Measurements from ENCODE around the gene TTI1. TPM values are rescaled to one million over a fixed set of nuclear protein-coding genes. Genes with fewer than 3 reads are reported as not detected.
A peak's percentile ranks its signal among the peaks of the same experiment; 100 is the strongest.

Gene TTI1
- total RNA-seq, 1 experiment from 2014 or later, result 38.3 TPM

- Histone ChIP-seq H2AFZ (ENCODE audit: low read length) (no peak overlapping the region), H3K36me3 (ENCODE audit: insufficient read depth, low read length) (no peaks in the 10 kb centered on the region), H3K9ac (ENCODE audit: low read length) (no peak overlapping the region), H4K20me1 (ENCODE audit: insufficient read depth, low read depth, low read length) (no peaks in the 10 kb centered on the region), H3K79me2 (ENCODE audit: low read length) (no peaks in the 10 kb centered on the region), H3K4me1 (ENCODE audit: low read length) (no peaks in the 10 kb centered on the region), H3K27me3 (ENCODE audit: low read length) (no peaks in the 10 kb centered on the region), H3K4me2 (ENCODE audit: low read depth, low read length, poor library complexity, severe bottlenecking) (no peak overlapping the region), H3K27ac (ENCODE audit: low read length) (no peak overlapping the region), H3K4me3 (ENCODE audit: low read length) (no peak overlapping the region), H3K9me2 (replicated peaks; ENCODE audit: insufficient read depth, low read length) (no peaks in the 10 kb centered on the region), H3K9me3 (ENCODE audit: low read length) (no peaks in the 10 kb centered on the region)
- DNase-seq, result no peak
These were observed 52.4 kb downstream of the TTI1 start for GRCh38 chr20:37980876-37981275.

- no peaks in the 10 kb centered on the region for H4K20me1 ChIP-seq (ENCODE audit: insufficient read depth, low read depth, low read length)
- DNase-seq, result no peak
- no peak overlapping the region for H2AFZ ChIP-seq (ENCODE audit: low read length)
- no peaks in the 10 kb centered on the region for H3K9me3 ChIP-seq (ENCODE audit: low read length)
- no peak overlapping the region for H3K4me3 ChIP-seq (ENCODE audit: low read length)
- H3K9me2 ChIP-seq (replicated peaks; ENCODE audit: insufficient read depth, low read length), result no peaks in the 10 kb centered on the region
- no peaks in the 10 kb centered on the region for H3K4me1 ChIP-seq (ENCODE audit: low read length)
- no peak overlapping the region for H3K4me2 ChIP-seq (ENCODE audit: low read depth, low read length, poor library complexity, severe bottlenecking)
- H3K27me3 ChIP-seq (ENCODE audit: low read length), result no peaks in the 10 kb centered on the region
- H3K27ac ChIP-seq (ENCODE audit: low read length), result no peak overlapping the region
- no peaks in the 10 kb centered on the region for H3K36me3 ChIP-seq (ENCODE audit: insufficient read depth, low read length)
- no peaks in the 10 kb centered on the region for H3K79me2 ChIP-seq (ENCODE audit: low read length)
- no peak overlapping the region for H3K9ac ChIP-seq (ENCODE audit: low read length)
These were observed 52.9 kb downstream of the TTI1 start for GRCh38 chr20:37980383-37980782.

- no peak overlapping the region for H3K9ac ChIP-seq (ENCODE audit: low read length)
- H3K27ac ChIP-seq (ENCODE audit: low read length), result no peak overlapping the region
- H3K9me3 ChIP-seq (ENCODE audit: low read length), result no peaks in the 10 kb centered on the region
- no peaks in the 10 kb centered on the region for H3K36me3 ChIP-seq (ENCODE audit: insufficient read depth, low read length)
- no peak overlapping the region for H3K4me3 ChIP-seq (ENCODE audit: low read length)
- no peak for DNase-seq
- H3K9me2 ChIP-seq (replicated peaks; ENCODE audit: insufficient read depth, low read length), result no peaks in the 10 kb centered on the region
- no peaks in the 10 kb centered on the region for H3K27me3 ChIP-seq (ENCODE audit: low read length)
- H3K4me2 ChIP-seq (ENCODE audit: low read depth, low read length, poor library complexity, severe bottlenecking), result no peak overlapping the region
- no peaks in the 10 kb centered on the region for H3K79me2 ChIP-seq (ENCODE audit: low read length)
- H2AFZ ChIP-seq (ENCODE audit: low read length), result no peak overlapping the region
- H3K4me1 ChIP-seq (ENCODE audit: low read length), result no peaks in the 10 kb centered on the region
- H4K20me1 ChIP-seq (ENCODE audit: insufficient read depth, low read depth, low read length), result no peaks in the 10 kb centered on the region
These were observed 54.0 kb downstream of the TTI1 start for GRCh38 chr20:37979021-37979985.

GRCh38 chr20:37977786-37978185 lies 55.5 kb downstream of the TTI1 start:
- H3K4me1 ChIP-seq (ENCODE audit: low read length), result no peaks in the 10 kb centered on the region
- H3K4me3 ChIP-seq (ENCODE audit: low read length), result no peak overlapping the region
- no peak overlapping the region for H3K27ac ChIP-seq (ENCODE audit: low read length)
- H4K20me1 ChIP-seq (ENCODE audit: insufficient read depth, low read depth, low read length), result no peaks in the 10 kb centered on the region
- no peak for DNase-seq
- H3K27me3 ChIP-seq (ENCODE audit: low read length), result no peaks in the 10 kb centered on the region
- no peaks in the 10 kb centered on the region for H3K9me2 ChIP-seq (replicated peaks; ENCODE audit: insufficient read depth, low read length)
- H3K36me3 ChIP-seq (ENCODE audit: insufficient read depth, low read length), result no peaks in the 10 kb centered on the region
- no peak overlapping the region for H3K4me2 ChIP-seq (ENCODE audit: low read depth, low read length, poor library complexity, severe bottlenecking)
- H3K9ac ChIP-seq (ENCODE audit: low read length), result no peak overlapping the region
- no peaks in the 10 kb centered on the region for H3K9me3 ChIP-seq (ENCODE audit: low read length)
- no peak overlapping the region for H2AFZ ChIP-seq (ENCODE audit: low read length)
- no peaks in the 10 kb centered on the region for H3K79me2 ChIP-seq (ENCODE audit: low read length)

DNA sequence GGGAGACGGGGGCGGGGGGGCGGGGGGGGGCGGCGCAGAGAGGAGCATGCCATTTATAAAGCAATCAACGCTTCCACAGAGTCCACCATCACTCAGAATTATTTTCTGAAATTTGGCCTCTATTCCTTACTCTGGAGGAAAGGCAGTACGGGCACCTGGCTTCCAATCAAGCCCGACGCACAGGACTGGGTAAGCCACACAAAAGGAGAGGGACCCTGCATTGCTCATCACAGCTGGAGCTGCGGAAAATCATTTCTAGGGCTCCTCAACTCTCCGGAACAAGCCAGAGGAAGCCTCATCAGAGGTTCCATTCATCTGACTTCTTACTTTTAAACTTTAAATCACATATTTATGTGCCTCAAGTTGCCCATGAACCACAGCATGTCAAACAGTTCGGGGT lies 55.9 kb downstream of the TTI1 start:
- Histone ChIP-seq H3K27me3 (ENCODE audit: low read length) (no peaks in the 10 kb centered on the region), H3K4me2 (ENCODE audit: low read depth, low read length, poor library complexity, severe bottlenecking) (no peak overlapping the region)

DNA sequence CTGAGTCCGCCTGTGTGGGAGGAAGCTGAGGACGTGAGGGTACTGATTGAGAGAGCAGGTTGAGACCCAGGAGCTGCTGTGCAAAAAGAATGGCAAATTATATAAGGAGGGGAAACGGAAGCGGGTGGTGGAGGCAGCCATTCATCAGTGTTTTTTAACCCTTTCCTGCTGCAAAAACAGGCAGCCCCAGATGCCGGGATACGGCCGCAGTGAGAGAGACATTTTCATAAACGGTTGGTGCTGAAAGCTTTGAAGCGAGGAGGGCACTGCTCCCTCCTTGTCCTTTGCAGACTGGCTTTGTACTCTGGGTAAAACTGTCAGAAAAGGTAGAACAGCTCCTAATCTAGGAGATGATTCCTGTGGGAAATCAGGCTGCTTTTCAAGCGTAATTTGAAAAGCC lies 56.4 kb downstream of the TTI1 start:
- Histone ChIP-seq H3K9ac (ENCODE audit: low read length) (no peak overlapping the region), H3K79me2 (ENCODE audit: low read length) (no peaks in the 10 kb centered on the region), H3K27me3 (ENCODE audit: low read length) (no peaks in the 10 kb centered on the region), H2AFZ (ENCODE audit: low read length) (no peak overlapping the region), H3K4me1 (ENCODE audit: low read length) (no peaks in the 10 kb centered on the region), H3K4me3 (ENCODE audit: low read length) (no peak overlapping the region), H3K9me2 (replicated peaks; ENCODE audit: insufficient read depth, low read length) (no peaks in the 10 kb centered on the region), H4K20me1 (ENCODE audit: insufficient read depth, low read depth, low read length) (no peaks in the 10 kb centered on the region), H3K9me3 (ENCODE audit: low read length) (no peaks in the 10 kb centered on the region), H3K27ac (ENCODE audit: low read length) (no peak overlapping the region), H3K36me3 (ENCODE audit: insufficient read depth, low read length) (no peaks in the 10 kb centered on the region), H3K4me2 (ENCODE audit: low read depth, low read length, poor library complexity, severe bottlenecking) (no peak overlapping the region)
- no peak for DNase-seq

More for the DNA sequence above, 55.9 kb downstream of the TTI1 start:
- DNase-seq, result no peak
- Histone ChIP-seq H3K4me1 (ENCODE audit: low read length) (no peaks in the 10 kb centered on the region), H3K9ac (ENCODE audit: low read length) (no peak overlapping the region), H2AFZ (ENCODE audit: low read length) (no peak overlapping the region), H4K20me1 (ENCODE audit: insufficient read depth, low read depth, low read length) (no peaks in the 10 kb centered on the region), H3K4me3 (ENCODE audit: low read length) (no peak overlapping the region), H3K9me2 (replicated peaks; ENCODE audit: insufficient read depth, low read length) (no peaks in the 10 kb centered on the region), H3K9me3 (ENCODE audit: low read length) (no peaks in the 10 kb centered on the region), H3K27ac (ENCODE audit: low read length) (no peak overlapping the region), H3K36me3 (ENCODE audit: insufficient read depth, low read length) (no peaks in the 10 kb centered on the region), H3K79me2 (ENCODE audit: low read length) (no peaks in the 10 kb centered on the region)

GRCh38 chr20:37973059-37973910 lies 60.0 kb downstream of the TTI1 start:
- DNase-seq, result peak; percentile 31
- Histone ChIP-seq H2AFZ (ENCODE audit: low read length) (no peak overlapping the region), H4K20me1 (ENCODE audit: insufficient read depth, low read depth, low read length) (no peaks in the 10 kb centered on the region), H3K4me3 (ENCODE audit: low read length) (no peak overlapping the region), H3K9me2 (replicated peaks; ENCODE audit: insufficient read depth, low read length) (no peaks in the 10 kb centered on the region), H3K4me2 (ENCODE audit: low read depth, low read length, poor library complexity, severe bottlenecking) (no peak overlapping the region), H3K9me3 (ENCODE audit: low read length) (no peaks in the 10 kb centered on the region), H3K27me3 (ENCODE audit: low read length) (no peaks in the 10 kb centered on the region), H3K4me1 (ENCODE audit: low read length) (no peaks in the 10 kb centered on the region), H3K9ac (ENCODE audit: low read length) (no peak overlapping the region), H3K27ac (ENCODE audit: low read length) (no peak overlapping the region), H3K36me3 (ENCODE audit: insufficient read depth, low read length) (no peaks in the 10 kb centered on the region), H3K79me2 (ENCODE audit: low read length) (no peaks in the 10 kb centered on the region)
